Endothelial cell of umbilical vein (primary cell): ENCODE data around the gene ITPR2. TPM values are rescaled to one million over a fixed set of nuclear protein-coding genes. Genes with fewer than 3 reads are reported as not detected.

ENCODE experiments used
- BruUV-seq: library from RNA; stranded (reverse); fragments of 400-500 nt; replicated peaks from 2 replicates; lab custom pipeline; 2021; lab: Mats Ljungman, UMichigan
- CTCF ChIA-PET: fragments of 300-600, 350-600 bp; sonication (Branson Sonifier 250); formaldehyde crosslinking; loops from one replicate; lab custom pipeline; 2021; ENCODE audit warnings: antibody characterized with exemption, inconsistent platforms; lab: Charles Lee
- POLR2A ChIA-PET: fragments of 300-600, 350-600 bp; sonication (Branson Sonifier 250); formaldehyde crosslinking; loops from one replicate; lab custom pipeline; 2021; ENCODE audit warnings: antibody characterized with exemption, inconsistent platforms; lab: Charles Lee
- DNase-seq: peaks from one replicate; pipeline ENCODE4 v3.0.0-alpha.2; 2011; ENCODE audit warnings: low read depth, low spot score
- FAIRE-seq: peaks from 2 replicates; lab custom pipeline; 2011; peaks lifted over from hg19 to GRCh38; lab: Jason Lieb, UNC
- H2AFZ ChIP-seq: 2 replicates; pipeline ENCODE4 v1.6.0; 2012; ENCODE audit warnings: low read depth, low read length, control low read depth, inconsistent platforms
- H3K27ac ChIP-seq: 2 replicates; pipeline ENCODE4 v1.5.1; 2011; ENCODE audit warnings: low read depth, mild to moderate bottlenecking, control low read depth, low read length, moderate library complexity; ENCODE audit not compliant: insufficient read depth
- H3K27me3 ChIP-seq, 2 experiments: 2 replicates each; pipeline versions ENCODE4 v1.6.0 to v1.6.1; 2011; ENCODE audit warnings: low read length in 2 of 2, mixed read lengths in 1 of 2; ENCODE audit not compliant: control insufficient read depth in 2 of 2, insufficient read depth in 2 of 2
- H3K36me3 ChIP-seq, 2 experiments: 2 replicates in 1 of 2; 3 replicates in 1 of 2; pipeline ENCODE4 v1.5.1; 2011; ENCODE audit warnings: low read length in 2 of 2, mild to moderate bottlenecking in 1 of 2, moderate library complexity in 1 of 2; ENCODE audit not compliant: control insufficient read depth in 2 of 2, insufficient read depth in 2 of 2; ENCODE audit errors: extremely low read depth in 1 of 2
- H3K4me1 ChIP-seq: 3 replicates; pipeline ENCODE4 v1.5.1; 2011; ENCODE audit warnings: mild to moderate bottlenecking, low read length; ENCODE audit not compliant: control insufficient read depth, insufficient read depth; ENCODE audit errors: extremely low read depth
- H3K4me2 ChIP-seq: 2 replicates; pipeline ENCODE4 v1.6.1; 2011; ENCODE audit warnings: low read length, control low read depth, mixed read lengths; ENCODE audit not compliant: insufficient read depth
- H3K4me3 ChIP-seq, 3 experiments: fragments of 200-600 bp in 1 of 3; sonication (generic), shearing (Covaris generic) in 1 of 3; replicated peaks in 1 of 3; 2 replicates each; pipeline ENCODE4 v1.5.1; 2011 to 2016; ENCODE audit warnings: control low read depth in 3 of 3, low read length in 3 of 3, mild to moderate bottlenecking in 2 of 3, inconsistent platforms in 1 of 3, low read depth in 1 of 3, moderate library complexity in 1 of 3; ENCODE audit not compliant: insufficient read depth in 1 of 3
- H3K79me2 ChIP-seq: 2 replicates; pipeline ENCODE4 v1.6.0; 2012; ENCODE audit warnings: low read length, inconsistent platforms; ENCODE audit not compliant: control insufficient read depth, insufficient read depth
- H3K9ac ChIP-seq: replicated peaks from 2 replicates; pipeline ENCODE3; 2011; ENCODE audit warnings: low read length, control low read depth; ENCODE audit not compliant: insufficient read depth; ENCODE audit errors: extremely low read depth
- H3K9me1 ChIP-seq: replicated peaks from 3 replicates; pipeline ENCODE4 v1.6.0; 2011; ENCODE audit warnings: mild to moderate bottlenecking, low read length; ENCODE audit not compliant: control insufficient read depth, insufficient read depth; ENCODE audit errors: extremely low read depth
- H3K9me3 ChIP-seq: replicated peaks from 2 replicates; pipeline ENCODE4 v1.5.1; 2012; ENCODE audit warnings: low read length, inconsistent platforms; ENCODE audit not compliant: control insufficient read depth, insufficient read depth
- H4K20me1 ChIP-seq: replicated peaks from 2 replicates; pipeline ENCODE3; 2011; ENCODE audit warnings: mild to moderate bottlenecking, low read length; ENCODE audit not compliant: control insufficient read depth, insufficient read depth; ENCODE audit errors: extremely low read depth
- CTCF ChIP-seq, 2 donors: IDR thresholded peaks; 1 replicate in 1 of 2; 2 replicates in 1 of 2; pipeline ENCODE4 v1.5.1; 2011; ENCODE audit warnings: low read length in 2 of 2, mild to moderate bottlenecking in 2 of 2, moderate library complexity in 2 of 2, control low read depth in 1 of 2, inconsistent platforms in 1 of 2, low read depth in 1 of 2; ENCODE audit not compliant: insufficient read depth in 1 of 2; ENCODE audit errors: extremely low read depth in 1 of 2
- EZH2 ChIP-seq: IDR thresholded peaks from 2 replicates; pipeline ENCODE4 v1.6.1; 2012; ENCODE audit warnings: borderline replicate concordance, low read depth, mild to moderate bottlenecking, moderate library complexity, low read length, inconsistent platforms; ENCODE audit not compliant: severe bottlenecking
- FOS ChIP-seq: IDR thresholded peaks from 2 replicates; pipeline ENCODE4 v1.6.1; 2011; ENCODE audit warnings: mild to moderate bottlenecking, low read length, moderate library complexity, borderline replicate concordance; ENCODE audit not compliant: insufficient read depth
- GATA2 ChIP-seq: IDR thresholded peaks from 2 replicates; pipeline ENCODE4 v1.7.0; 2011; ENCODE audit warnings: low read depth, mild to moderate bottlenecking, moderate library complexity, mixed read lengths, low read length; ENCODE audit not compliant: insufficient read length, insufficient read depth
- JUN ChIP-seq: IDR thresholded peaks from 2 replicates; pipeline ENCODE4 v1.6.1; 2011; ENCODE audit warnings: borderline replicate concordance, low read depth; ENCODE audit not compliant: insufficient read length, insufficient read depth
- MYC ChIP-seq: IDR thresholded peaks from one replicate; pipeline ENCODE4 v1.6.1; 2011; ENCODE audit warnings: mild to moderate bottlenecking, low read depth, low read length
- POLR2A ChIP-seq: IDR thresholded peaks from 2 replicates; pipeline ENCODE4 v1.6.1; 2012; ENCODE audit warnings: low read depth, mild to moderate bottlenecking, control low read depth, low read length
- POLR2AphosphoS5 ChIP-seq: IDR thresholded peaks from 2 replicates; pipeline ENCODE4 v1.6.1; 2012; ENCODE audit warnings: low read depth, mild to moderate bottlenecking, control low read depth, low read length, moderate library complexity; ENCODE audit not compliant: insufficient read depth
- dilution Hi-C: fragments of 300-500 bp; cut with MboI; formaldehyde crosslinking; loops from one replicate; pipeline ENCODE4 v1.15.0; 2019; ENCODE audit warnings: low sequenced_read_pairs; ENCODE audit not compliant: extremely low pct_ligation_motif_present
- intact Hi-C: fragments of 100-400 bp; cut with micrococcal nuclease; formaldehyde crosslinking; loops from one replicate; pipeline ENCODE4 v1.10.0; 2022
- polyA plus RNA-seq, 4 experiments: library from polyadenylated mRNA; depleted of rRNA in 3 of 4; stranded (reverse) in 3 of 4; unstranded in 1 of 4; fragments of >200 nt; gene quantifications; 2 replicates each; pipeline versions ENCODE4 v1.2.1 to v1.2.3, GENCODE V29; 2011 to 2012; ENCODE audit warnings: missing spikeins in 1 of 4
- total RNA-seq: library from RNA; stranded (reverse); gene quantifications from 2 replicates; pipeline ENCODE4 v1.2.3, GENCODE V29; 2021
- TF ChIP-seq, protein P1 (sequence below): IDR thresholded peaks from 2 replicates; pipeline ENCODE4 v1.6.1; 2011; ENCODE audit not compliant: insufficient read depth, insufficient read length

Gene ITPR2
- total and polyA plus RNA-seq, 2 donors (not counting 3 experiments of a cell fraction or from before 2014, with no cell fraction given), result 16.2 to 86.8 TPM

DNA sequence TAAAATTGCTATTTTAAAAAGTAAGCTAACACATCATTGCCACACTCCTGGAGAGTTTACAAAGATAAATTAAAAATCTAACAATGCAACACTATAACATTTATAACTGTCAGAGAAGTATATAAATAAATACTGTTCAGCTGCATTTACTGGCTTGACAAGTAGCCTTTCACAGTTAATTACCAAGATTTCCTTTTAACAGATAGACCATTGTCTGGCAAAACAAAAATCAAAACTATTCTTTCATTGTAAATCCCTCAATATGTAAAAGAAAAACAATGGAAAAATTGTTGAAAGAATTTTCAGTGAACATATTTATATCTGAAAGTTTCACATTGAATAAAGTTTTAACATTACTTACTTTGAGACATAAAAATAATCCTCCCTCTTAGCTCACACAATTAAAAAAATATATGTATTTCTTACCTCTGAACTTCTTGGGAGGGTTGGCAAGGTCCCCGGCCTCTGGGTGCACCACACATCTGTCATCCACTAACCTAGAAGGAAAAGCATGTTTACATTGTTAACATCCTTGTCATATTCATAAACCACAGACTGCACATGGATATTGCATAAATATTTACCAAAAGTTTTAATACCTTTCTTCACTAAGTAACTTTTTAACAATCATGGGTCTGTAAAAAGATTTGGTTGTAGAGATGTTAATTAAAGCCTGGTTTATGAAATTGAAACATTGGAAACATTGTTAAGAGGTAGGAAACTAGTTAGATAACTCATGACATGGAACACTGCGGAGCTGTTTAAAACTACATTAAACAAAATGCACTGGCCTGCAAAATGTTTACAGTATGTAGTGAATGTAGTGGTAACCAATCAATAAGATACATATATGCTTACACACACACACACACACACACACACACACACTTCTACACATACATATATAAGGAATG lies 43.0 kb downstream of the ITPR2 start:
- dilution Hi-C loops, result no loop called here
- no peak for TF ChIP-seq MYC
- H3K9me1 ChIP-seq, result no peaks in the 10 kb centered on the region
- no peak overlapping the region for H3K4me2 ChIP-seq
- H4K20me1 ChIP-seq, result no peaks in the 10 kb centered on the region
- H3K9ac ChIP-seq, result no peak overlapping the region
- H3K4me1 ChIP-seq, result peaks cover 39% of the 10 kb centered on the region
- BruUV-seq, result no TSS peak
- no peaks in the 10 kb centered on the region for H3K36me3 ChIP-seq
- intact Hi-C loops, result no loop called here
- no peaks in the 10 kb centered on the region for H3K9me3 ChIP-seq
- FAIRE-seq (no peak), DNase-seq (no peak)
- H2AFZ ChIP-seq, result no peak overlapping the region
- no peaks in the 10 kb centered on the region for H3K27me3 ChIP-seq
- ChIA-PET POLR2A (interaction anchor here (1.0 kb wide), 1 partner anchor 43 kb away, joined by 3 read pairs; the partner anchor contains the start of gene ITPR2), CTCF (interaction anchor here (0.6 to 1.8 kb wide), 5 partner anchors 16 to 89 kb away, joined by 3 to 5 read pairs (median 4); no protein-coding TSS in a partner anchor)
- H3K4me3 ChIP-seq, result no peak overlapping the region
- peaks cover 10% of the 10 kb centered on the region for H3K79me2 ChIP-seq
- no peak overlapping the region for H3K27ac ChIP-seq

DNA sequence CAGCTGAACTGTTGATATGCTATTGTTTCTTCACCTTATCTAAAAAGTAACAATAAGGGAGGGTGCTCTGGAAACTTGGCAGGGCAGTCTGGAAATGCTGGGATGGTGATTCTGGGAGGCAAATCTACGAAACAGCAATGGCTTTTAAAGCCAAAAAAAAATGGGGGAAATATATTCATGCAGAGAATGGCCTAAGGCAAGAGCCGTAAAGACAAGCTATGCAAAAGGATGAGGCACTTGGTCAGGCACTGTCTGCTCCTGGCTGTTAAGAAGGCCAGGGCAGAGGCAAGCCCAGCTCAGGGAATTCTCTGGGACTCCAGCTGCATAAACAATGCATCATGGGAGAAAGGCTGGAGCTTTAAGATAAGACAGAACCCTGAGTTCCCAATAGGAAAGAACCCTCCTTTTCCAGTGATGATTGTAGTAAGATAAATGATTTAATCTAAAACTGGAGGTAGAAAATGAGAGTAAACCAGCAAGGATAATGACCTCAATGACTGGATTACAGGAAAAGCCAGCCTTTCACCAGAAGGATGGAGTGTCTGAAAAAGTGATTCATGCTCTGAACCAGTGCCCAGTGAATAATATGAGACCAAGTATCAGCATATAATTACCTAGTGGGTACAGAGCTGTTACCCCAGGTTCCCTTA lies 46.0 kb downstream of the ITPR2 start:
- Histone ChIP-seq H3K36me3 (no peaks in the 10 kb centered on the region), H3K4me2 (peak overlapping the region; percentile 23), H3K27me3 (no peaks in the 10 kb centered on the region), H2AFZ (no peak overlapping the region), H3K27ac (peak overlapping the region; percentile 85), H3K9me3 (no peaks in the 10 kb centered on the region), H3K9me1 (no peaks in the 10 kb centered on the region), H3K79me2 (no peaks in the 10 kb centered on the region), H3K9ac (peak overlapping the region; percentile 48), H3K4me3 (no peak overlapping the region), H4K20me1 (no peaks in the 10 kb centered on the region), H3K4me1 (peaks cover 39% of the 10 kb centered on the region)
- FAIRE-seq (peak; percentile 86), DNase-seq (peak; percentile 96)
- CTCF ChIA-PET, result interaction anchor here (0.6 to 1.6 kb wide), 13 partner anchors 10 to 229 kb away, joined by 3 to 10 read pairs (median 4); partner anchors contain the start of gene ITPR2
- intact Hi-C loops (loop anchor here (2.0 kb wide), 3 partner anchors 36 to 46 kb away; partner anchors contain the start of gene ITPR2), dilution Hi-C loops (no loop called here)
- TF ChIP-seq EZH2, result no peak
- TF ChIP-seq, protein P1, sequence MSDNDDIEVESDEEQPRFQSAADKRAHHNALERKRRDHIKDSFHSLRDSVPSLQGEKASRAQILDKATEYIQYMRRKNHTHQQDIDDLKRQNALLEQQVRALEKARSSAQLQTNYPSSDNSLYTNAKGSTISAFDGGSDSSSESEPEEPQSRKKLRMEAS, result no peak
- TF ChIP-seq POLR2A, result no peak
- TF ChIP-seq GATA2, result peak; percentile 94
- peak; percentile 77 for TF ChIP-seq JUN
- no peak for TF ChIP-seq CTCF (IDR thresholded peaks at IDR 0.05; ENCODE audit: extremely low read depth in 1 of 2, insufficient read depth in 1 of 2, low read depth in 1 of 2, low read length in 2 of 2)
- peak; percentile 26 for TF ChIP-seq POLR2AphosphoS5
- TF ChIP-seq FOS, result peak; percentile 78
- TF ChIP-seq MYC, result no peak
- POLR2A ChIA-PET, result interaction anchor here (0.7 to 1.0 kb wide), 2 partner anchors 45 to 56 kb away, joined by 7 to 10 read pairs; partner anchors contain the start of gene ITPR2
- no TSS peak for BruUV-seq
